Measurements from ENCODE around the gene RBFOX2.

The RBFOX2 gene

DNA sequence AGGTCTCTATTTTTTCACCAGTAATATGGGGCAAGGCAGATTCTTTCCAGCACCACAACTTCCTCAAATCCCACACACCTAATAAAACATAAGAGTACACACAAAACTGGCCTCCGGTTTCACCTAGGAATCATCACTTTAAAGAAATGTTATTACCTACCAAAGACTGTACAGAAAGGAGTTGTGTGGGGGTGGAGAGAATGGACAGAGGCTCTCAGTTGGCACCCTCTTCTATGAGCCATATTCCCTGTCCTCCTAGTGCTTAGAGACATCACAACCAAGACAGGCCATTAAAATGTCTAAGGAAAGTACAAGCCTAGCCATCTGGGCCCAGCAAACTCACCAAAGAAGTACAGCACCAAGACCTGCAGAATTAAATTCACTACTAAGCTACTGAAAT is 56.1 kb downstream of the RBFOX2 start:
- DNase-seq (ENCODE audit: low read depth) = no peak

DNA sequence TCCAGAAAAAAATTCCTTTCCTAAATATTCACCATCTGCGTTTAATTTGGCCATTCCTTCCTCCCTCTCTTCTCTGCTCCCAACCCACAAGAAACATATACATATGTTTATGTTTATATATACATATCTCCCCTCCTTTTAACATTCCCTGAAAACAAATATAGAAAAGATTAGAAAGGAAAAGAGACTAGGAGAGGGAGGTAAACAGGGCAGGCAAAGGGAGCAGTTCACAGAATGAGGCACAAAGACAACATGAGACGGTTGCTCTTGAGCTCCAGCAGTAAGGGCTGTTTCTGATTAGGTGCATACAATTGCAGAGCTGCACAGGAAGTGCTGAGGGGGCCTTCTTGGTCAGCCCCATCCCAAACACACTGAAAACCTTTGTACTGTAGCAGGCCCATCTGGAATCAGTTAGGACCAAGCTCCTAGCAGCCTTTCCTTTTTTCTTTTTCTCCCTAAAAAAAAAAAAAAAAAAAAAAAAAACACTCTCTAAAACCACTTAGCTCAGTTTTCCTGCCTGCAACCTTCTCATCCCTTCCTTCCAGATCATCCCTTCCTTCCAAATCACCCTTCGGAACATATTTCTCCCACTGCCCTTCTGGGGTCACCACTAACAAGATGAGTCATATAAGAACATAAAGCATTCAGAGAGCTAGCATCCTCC is 57.0 kb downstream of the RBFOX2 start:
- no peak for DNase-seq (ENCODE audit: low read depth)

DNA sequence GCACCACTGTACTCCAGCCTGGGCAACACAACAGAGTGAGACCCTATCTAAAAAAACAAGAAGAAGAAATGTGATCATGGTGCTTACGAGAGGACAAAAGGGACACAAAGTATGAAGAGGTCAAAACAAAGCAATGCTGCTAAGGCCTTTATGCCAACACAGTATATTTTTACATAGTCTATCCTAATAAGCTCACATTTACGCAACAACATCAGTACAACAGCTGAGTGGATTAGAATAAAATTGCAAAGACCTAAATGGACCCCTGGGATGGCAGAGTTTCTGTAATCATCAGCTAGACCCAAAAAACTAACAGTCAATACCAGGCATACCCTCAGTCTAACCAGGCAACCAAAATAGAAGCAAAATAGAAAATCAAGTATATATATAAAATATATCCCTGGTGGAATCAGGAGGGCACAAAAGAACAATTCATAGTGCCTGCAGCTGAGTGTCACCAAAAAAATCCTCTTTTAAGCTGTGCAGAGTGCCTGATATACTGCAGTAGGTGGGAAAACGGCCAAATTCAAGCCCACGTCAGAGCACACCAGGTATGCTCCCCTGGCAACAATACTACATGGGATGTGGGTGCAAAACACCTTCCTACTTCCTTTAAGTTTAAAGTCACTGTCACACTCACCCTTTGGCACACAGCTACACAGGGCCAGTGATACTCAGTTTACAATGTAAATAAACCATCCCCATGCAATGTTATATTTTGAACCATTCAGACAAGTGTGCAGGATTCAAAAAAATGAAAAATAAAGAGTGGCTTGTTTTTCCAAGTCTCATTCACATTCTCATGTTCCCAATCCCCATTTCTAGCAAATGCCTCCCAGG is 57.8 kb downstream of the RBFOX2 start:
- no peak for DNase-seq (ENCODE audit: low read depth)

DNA sequence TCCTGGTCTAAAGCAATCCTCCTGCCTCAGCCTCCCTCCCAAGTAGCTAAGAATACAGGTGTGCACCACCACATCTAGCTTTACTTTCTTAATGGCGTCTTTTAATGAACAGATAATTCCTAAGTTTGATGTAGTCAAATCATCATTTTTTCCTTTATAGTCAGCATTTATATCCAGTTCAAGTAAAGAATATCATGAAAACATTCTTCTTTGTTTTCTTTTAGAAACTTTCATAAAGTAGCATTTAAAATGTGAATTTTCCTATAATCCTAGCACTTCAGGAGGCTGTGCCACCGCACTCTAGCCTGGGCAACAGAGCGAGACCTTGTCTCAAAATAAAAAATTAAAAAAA is 61.6 kb downstream of the RBFOX2 start:
- DNase-seq (ENCODE audit: low read depth) = no peak

DNA sequence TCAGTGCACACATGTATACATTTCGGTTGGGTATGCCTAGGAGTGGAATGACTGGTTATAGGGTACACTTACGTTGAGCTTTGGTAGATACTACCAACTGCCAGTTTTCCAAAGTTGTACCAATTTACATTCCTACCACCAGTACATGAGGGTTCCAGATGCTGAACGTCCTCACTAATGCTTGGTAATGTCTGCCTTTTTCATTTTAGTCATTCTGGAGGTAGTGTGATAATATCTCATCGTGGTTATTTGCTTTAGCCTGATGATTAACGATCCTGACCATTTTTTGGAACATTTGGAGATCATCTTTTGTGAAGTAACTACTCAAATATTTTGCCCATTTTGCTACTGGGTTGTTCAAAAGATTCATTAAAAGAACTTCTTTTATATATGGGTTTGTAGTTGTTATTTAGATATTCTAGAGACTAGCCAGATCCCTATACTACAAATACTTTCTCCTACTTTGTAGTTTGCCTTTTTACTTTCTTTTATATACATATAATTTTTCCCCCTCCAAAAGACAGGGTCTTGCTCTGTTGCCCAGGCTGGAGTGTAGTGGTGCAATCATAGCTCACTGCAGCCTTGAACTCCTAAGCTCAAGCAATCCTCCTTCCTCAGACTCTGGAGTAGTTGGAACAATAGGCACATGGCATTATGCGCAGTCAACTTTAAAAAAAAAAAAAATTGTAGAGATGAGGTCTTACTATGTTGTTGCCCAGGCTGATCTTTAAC is 62.1 kb downstream of the RBFOX2 start:
- no peak for DNase-seq (ENCODE audit: low read depth)

DNA sequence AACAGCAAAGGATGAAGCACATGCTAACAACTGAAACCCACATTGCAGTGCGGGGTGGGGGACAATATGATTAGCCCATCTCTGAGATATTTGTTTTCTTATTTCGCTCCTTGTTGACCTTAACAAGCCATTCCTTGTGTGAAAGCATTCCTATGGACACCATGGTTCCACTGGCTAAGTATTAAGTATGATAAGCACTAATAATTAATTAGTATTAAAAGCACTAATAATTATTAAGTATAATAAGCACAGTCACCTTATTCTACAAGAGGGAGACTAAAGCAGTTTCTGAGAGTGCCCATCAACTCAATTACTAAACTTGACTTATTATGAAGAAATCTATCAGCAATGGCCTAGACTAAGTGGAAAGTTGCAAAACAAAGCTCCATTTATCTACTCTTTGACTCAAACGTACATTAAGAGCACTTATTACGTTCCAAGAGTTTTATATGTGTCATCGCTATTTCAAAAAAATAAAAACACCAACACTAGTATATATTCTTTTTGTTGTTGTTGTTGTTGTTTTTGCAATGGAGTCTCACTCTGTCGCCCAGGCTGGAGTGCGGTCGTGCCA is 65.3 kb downstream of the RBFOX2 start:
- no peak for DNase-seq (ENCODE audit: low read depth)

DNA sequence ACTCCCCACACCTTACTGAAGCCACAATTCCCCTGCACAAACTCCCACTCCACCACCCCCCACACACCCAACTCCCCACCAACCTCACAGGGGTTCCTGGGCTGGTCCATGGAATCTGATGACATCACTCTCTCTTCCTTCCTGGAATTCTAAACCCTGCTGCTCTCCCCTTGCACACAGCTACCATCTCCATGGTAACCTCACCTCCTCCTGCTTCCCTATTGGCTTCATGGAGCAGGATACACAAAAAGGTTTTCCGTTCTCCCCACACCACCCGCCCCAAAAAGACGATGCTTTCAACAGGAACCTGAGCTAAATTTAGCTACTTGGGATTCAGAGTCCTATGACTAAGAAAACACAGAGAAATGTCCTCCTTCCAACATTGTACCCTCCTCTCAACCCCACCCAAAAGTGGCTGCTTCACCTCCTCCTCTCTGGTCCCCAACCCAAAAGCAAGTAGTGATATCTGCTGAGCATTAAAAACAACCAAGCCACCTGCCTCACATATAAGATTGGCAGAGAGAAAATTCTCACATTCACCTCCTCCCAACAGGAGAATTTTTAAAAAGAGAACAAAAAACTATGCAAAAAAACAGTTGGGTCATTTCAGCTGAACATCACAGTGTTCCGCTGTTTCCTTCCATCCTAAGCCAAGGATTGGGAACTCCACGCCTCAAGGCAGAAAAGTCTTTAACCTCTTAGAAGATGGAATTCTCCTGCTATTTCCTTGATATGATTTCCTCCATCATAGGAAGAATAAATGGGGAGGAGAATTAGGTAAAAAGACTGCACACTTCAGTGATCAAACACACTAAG is 66.9 kb downstream of the RBFOX2 start:
- DNase-seq (ENCODE audit: low read depth) = no peak

DNA sequence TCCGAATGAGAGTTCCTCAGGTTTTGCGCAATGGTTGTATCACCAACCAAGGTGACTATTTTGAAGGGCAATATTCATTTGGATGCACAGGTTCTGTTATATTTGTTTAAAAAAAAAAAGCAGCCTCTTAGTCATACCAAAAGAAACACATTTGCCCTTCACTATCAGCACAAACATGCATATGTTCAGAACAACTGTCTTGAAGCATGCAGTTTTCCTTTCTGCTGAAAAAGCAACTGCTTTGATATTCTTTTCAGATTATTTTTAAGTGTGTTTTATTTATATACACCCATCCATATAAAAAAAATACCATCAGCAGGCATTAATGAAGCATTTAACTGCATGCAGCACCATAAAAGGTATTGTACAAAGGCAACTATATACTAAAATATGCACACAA is 67.8 kb downstream of the RBFOX2 start:
- DNase-seq (ENCODE audit: low read depth) = no peak

DNA sequence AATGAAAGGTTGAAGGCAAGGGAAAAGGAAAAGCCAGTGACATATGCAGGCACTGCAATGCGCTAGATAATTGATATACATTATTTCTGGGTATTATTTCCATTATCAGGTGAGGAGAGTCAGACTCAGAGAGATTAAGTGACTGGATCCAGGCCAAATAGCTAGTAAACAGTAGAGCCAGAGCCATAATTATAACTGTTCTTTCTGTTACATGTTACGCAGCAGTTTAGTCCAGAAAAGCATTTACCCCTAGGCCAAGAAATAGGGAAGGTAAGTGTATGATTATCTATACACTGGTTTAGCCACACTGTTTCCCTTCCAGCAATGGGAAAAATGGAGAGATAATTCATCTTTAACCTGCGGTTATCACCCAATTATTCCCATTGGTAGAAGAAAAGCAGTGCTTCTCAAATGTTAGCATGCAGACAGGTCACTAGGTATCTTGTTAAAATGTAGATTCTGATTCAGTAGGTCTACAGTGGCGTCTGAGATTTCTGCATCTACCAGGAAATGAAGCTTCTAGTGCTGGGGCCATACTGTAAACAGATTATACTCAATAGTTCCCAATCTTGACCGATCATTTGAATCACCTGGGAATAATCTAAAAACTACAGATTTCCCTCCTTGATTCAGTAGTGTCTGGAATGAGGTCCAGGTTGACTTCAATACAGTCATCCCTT is 69.4 kb downstream of the RBFOX2 start:
- DNase-seq (ENCODE audit: low read depth) = no peak

DNA sequence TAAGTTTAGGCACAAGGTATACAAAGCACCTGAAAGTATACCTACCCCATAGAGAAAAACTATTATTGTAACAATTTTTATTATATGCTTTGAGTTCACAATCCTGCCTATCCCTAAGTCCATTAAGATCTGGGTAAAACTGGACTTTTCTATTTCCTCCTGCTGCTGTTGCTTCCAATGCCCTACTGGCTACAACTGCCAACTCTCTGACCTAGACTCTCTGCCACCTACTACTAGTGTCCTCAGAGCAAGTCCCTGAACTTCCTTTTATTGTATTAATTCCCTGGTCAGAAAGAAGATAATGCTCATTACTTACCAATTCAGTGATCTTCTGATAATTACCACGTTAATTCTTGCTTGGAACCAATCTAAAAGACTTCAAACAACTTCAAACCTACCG is 70.3 kb downstream of the RBFOX2 start:
- DNase-seq (ENCODE audit: low read depth) = no peak

DNA sequence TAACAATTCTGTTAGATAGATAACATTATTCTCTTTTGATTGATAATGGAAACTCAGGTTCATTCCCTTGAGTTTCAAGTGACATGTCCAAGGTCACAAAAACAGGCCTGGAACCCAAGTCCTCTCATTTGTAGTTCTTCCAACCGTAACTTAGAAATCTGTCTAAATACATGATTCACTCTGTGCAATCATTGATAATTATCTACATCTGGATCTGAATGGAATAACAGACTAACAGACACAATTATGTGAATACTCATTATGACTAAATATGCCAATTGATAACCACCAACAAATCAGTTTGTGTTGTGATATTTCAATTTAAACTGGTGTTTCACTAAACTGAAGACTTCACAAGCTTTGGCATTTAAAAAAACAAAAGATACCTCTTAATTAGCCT is 71.0 kb downstream of the RBFOX2 start:
- no peak for DNase-seq (ENCODE audit: low read depth)

DNA sequence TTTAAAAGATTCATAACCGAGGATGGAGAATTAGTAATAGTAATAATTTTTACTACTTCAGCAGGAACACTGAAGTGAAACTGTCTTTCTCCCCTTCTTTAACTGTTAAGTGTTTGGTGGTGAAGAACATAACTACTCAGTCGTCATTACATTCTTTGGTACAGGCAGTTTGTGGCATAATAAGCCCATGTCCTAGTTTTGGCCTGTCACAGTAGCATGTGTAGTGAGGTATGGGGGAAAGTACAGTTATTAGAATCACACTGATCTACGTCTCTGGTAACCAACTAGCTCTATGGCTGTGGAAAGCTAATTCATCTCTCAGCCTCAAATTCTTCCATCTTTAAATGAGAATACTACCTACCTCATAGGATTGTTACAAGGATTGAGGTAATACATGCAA is 71.8 kb downstream of the RBFOX2 start:
- DNase-seq (ENCODE audit: low read depth) = no peak

DNA sequence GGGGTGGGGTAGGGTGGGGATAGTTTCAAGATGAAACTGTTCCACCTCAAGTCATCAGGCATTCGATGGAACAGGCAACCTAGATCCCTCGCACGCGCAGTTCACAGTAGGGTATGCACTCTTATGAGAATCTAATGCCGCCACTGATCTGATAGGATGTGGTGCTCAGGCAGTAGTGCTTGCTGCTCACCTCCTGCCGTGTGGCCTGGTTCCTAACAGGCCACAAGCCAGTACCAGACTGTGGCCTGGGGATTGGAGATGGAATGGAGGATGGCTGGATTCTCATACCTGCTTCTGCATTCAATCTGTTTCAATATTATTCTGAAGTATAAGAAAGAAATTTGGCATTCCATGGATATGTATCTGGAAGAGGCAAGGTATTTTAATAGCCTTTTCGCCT is 73.1 kb downstream of the RBFOX2 start:
- DNase-seq (ENCODE audit: low read depth) = no peak

DNA sequence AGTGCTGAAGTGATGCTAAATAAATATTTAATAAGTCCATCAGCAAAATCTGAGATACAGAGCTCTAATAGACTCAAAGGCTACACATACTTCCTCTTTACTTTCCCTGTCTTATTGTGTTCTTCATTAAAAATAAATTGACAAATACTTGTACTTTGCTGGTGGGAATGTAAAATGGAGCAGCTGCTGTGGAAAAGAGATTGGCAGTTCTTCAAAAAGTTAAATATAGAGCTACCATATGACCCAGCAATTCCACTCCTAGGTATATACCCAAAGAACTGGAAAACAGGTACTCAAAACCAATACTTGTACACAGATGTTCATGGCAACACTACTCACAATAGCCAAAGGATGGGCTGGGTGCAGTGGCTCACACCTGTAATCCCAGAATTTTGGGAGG is 76.0 kb downstream of the RBFOX2 start:
- DNase-seq (ENCODE audit: low read depth) = no peak

DNA sequence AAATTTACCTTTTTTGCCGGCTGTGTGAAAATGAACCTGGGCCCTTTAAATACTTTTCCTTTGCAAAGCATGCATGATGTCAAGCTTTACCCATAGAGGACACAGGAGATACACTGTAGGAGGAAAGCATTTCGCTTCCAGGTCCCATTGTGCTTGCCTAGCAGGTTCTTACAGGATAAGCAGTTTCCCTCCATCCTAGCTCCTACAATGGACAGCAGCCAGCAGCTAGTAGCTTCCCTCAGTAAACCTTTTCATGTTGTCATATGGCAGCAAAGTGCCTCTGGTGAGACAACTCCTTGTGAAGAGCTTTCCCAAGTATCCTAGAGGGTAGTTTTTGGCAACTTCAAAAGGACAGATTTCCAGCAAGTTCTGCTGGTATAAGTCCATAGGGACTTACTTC is 78.4 kb downstream of the RBFOX2 start:
- DNase-seq (ENCODE audit: low read depth) = no peak

DNA sequence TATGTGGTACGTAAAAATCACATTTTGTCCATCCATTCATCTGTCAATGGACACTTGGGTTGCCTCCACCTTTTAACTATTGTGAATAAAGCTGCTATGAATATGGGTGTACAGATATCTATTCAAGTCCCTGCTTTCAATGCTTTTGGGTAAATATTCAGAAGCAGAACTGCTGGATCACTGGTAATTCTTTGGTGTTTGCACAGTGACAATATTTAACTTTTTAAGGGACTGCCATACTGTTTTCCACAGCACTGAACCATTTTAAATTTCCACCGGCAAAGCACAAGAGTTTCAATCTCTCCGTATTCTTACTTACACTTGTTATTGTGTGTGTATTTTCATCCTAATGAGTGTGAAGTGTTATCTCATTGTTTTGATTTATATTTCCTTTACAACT is 79.4 kb downstream of the RBFOX2 start:
- no peak for DNase-seq (ENCODE audit: low read depth)

DNA sequence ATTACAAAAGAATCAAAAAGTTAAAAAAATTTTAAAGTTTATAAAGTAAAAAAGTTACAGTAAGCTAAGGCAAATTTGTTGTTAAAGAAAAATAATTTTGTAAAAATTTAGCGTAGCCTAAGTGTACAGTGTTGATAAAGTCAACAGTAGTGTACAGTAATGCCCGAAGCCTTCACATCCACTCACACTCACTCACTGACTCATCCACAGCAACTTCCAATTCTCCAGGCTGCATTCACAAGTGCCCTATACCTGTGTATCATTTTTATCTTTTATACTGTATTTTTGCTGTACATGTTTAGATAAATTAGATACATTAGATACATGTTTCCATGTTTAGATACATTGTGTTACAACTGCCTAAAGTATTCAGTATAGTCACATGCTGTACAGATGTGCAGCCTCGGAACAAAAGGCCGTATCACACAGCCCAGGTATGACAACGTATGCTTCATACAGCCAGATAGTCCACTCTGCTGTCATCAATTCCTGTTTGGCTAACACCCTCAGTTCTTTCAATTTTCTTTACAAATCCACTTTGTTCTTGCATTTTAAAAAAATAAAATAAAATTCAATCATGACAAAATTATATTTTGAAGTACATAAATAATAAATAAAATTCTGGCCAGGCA is 80.7 kb downstream of the RBFOX2 start:
- no peak for DNase-seq (ENCODE audit: low read depth)

DNA sequence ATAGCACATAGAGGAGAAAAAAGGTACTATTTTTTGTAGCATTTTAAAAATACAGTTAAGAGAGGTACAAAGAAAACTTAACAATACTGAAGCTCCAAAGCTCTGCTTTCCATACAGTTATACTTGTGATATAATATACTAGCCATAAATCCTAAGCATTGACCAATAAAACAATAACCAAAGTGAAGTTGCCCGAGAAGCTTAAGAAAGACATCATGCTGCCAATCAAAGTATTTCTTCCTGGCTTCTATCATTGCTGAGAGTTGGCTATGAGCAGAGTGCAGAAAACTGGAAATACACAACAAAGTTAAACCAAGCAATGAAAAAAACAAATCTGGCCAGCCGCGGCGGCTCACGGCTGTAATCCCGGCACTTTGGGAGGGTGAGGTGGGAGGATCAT is 84.2 kb downstream of the RBFOX2 start:
- DNase-seq (ENCODE audit: low read depth) = no peak

DNA sequence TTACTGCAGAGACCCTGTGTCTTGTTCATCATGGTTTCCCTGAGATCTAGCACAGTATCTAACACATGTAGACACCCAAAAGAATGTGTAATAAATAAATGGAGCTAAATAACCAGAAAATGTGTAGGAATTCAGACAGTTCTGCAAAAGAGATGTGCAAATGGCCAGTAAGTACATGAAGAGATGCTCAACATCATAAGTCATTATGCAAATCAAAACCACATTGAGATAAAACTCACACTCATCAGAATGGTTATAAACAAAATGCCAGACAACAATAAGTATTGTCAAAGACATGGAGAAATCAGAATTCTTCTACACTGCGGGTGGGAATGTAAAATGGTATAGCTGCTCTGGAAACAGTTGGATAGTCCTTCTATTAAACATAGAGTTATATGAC is 88.5 kb downstream of the RBFOX2 start:
- no peak for DNase-seq (ENCODE audit: low read depth)

DNA sequence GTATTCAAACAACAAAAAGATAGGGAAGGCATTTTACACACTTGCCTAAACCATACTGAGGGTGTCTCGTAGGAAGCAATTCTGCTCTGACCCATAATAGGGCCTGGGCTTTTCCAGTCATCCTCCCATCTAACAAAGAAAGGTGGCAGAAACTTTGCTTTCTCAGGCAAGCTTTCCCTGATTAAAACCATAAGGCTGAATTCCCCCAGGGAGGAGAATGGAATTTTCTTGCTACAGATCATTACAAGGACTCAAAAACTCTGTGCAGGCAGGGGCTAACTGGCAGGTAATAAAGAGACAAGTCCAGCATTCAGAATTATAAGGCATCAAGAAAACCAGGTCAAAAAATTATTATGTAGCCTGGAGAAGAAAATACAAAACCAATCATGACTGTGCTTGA is 90.4 kb downstream of the RBFOX2 start:
- no peak for DNase-seq (ENCODE audit: low read depth)

DNA sequence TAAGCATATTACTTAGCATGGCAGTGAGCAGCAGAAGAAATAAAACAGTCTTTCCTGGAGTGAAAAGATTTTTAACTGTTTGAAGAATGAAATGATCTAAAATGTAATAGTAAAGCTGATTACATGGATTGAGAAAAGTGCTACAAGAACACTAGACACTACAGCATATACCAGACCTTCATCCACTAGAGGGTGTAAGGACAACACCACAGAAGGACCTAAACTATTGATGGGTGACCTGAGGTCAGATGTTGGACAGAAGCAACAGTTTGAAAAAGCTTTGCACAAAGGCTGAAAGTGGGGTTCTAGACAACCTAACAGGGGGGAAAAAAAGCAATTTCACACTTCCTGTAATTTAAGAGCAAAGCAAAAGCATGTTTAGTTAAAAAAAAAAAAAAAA is 97.7 kb downstream of the RBFOX2 start:
- no peak for DNase-seq (ENCODE audit: low read depth)
